ENCODE results near the gene SLC29A2.
"Not testable (repeated sequence)": the region's sequence is repeated elsewhere in the genome, so short reads cannot be mapped to it uniquely, and the experiment has no call there.

The SLC29A2 gene

GRCh38 chr11:66384316-66384715 lies 12.8 kb upstream of the SLC29A2 start:
- DNase-seq: not testable (repeated sequence)

- not testable (repeated sequence) for DNase-seq
These were observed 8.7 kb upstream of the SLC29A2 start for GRCh38 chr11:66380264-66380663.

GRCh38 chr11:66373690-66374287 lies 2.2 kb upstream of the SLC29A2 start:
- DNase-seq: not testable (repeated sequence)

DNA sequence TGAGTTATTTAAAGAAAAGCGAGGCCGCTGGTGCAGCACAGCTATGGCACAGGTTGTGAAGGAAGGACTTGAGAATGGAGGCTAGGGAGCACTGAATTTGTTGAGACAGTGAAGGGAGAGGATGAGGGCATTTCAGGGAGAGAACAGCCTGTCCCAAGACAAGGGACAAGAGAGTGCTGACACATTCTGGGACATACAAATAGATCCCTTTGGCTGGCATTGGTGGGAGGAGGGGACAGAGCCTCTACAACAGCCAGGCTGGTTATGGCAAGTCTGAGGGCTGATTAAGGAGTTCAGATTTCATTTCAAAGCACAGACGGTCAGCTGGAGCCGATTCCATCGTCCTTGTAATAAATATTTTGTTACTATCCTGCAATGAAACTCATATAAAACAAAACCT lies 1.7 kb upstream of the SLC29A2 start:
- DNase-seq: no peak

DNA sequence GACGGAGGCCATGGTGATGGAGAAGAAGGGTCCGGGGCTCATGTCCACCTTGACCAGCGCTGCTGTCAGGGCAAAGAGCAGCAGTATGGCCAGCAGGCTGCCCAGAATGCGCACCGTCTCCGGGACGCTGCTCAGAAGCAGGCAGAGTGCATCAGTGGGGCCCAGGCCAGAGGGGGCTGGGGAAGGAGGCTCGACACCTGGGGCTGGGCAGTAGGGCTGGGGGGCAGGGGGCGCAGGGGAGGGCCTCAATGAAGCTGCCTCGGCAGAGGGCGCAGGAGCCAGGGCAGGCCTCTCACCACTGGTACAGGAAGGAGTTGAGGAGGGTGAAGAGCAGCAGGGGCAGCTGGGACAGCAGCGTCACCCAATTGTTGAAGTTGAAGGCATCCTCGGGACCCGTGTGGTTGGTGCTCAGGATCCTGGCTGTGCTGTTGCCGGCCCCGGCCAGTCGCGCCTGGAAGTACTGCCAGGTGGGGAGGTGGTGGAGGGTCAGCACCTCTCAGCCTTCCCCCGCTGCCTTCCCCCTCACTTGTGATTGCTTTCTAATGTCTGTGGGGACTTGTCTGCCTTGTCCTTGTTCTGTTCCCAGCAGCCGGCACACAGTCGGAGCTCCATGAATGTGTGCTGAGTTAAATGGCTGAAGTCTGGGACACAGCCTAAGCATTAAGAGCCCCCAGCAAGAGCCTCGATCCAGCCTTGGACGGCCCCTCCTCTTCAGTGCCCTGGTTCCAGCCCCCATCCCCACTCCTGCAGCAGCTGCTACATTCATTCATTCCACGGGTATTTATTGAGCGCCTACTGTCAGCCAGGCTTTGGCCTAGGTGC lies 2.3 kb downstream of the SLC29A2 start:
- no peak for DNase-seq

- DNase-seq: no peak
These were observed 3.1 kb downstream of the SLC29A2 start for GRCh38 chr11:66368484-66368883.

DNA sequence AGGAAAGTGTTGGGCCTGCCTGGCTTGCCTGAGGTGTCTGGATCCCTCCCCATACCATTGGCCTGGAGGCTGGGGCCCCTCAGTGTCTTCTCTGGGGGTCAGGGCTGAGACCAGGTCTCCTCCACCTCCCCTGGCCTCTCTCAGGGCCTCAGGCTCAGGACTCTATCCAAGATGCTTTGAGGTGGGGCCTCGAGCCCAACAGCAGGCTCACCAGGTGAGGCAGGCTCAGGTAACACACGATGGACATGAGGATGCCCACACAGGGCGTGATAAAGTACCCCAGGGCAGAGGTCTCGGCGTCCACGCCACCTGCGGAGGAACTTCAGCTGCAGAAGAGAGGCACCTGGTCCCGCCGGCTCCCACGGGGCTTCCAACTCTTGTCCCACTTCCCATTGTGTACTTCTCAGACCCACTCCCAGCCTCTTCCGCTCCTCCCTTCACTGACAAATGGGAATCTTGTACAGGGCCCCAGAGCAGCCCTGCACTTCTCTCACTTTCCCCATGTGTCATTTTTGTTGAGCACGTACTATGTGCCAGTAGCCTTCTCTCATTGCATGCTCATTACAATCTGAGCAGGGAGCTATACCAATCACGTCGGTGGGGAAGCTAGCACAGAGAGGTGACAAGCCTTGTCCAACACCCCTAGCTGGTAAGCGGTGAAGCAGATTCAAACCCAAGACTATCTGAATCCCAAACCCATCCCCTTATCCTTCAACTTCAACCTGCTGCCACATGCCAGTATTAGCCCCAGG lies 3.8 kb downstream of the SLC29A2 start:
- no peak for DNase-seq

GRCh38 chr11:66366844-66367477 lies 4.6 kb downstream of the SLC29A2 start:
- DNase-seq: no peak

DNA sequence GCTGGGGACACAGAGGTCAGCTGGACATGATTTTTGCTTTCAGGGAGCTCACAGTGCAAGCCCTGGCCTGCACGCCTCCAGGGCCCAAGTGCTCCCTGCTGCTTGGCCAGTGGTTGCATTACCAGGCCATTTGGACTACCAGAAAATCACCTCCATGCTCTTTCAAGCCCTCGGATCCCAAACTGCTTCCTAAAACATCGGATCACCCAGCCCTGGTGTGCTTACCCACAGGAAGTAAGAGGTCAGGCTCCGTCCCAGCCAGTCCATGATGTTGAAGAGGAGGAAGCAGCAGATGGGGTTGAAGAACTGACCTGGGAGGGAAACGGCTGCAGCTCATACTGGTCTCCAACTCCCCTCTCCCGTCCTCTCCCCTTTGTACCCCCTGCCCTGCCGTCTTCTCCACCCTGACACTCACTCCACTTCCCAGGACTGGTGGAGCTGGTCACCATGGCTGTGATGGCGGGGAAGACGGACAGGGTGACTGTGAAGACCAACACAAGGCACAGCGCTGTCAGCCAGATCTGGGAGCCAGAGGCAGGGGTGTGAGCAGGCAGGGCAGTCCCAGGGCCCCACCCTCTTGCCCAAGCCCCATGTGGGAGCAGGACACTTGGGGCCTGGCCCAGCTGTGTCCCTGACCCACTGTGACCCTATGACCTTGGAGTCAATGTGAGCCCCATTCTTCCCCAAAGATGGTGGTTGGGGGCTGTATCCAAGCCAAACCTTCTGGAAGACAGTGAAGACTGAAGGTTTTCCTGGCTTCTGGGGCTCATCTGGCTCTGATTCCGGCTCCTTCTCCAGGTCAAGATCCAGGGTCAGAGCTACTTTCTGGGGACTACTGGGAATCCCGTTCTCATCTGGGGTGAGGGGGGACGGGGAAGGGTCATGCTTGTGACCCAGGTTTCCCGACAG lies 5.6 kb downstream of the SLC29A2 start:
- no peak for DNase-seq

- DNase-seq: no peak
These were observed 6.4 kb downstream of the SLC29A2 start for GRCh38 chr11:66365166-66365565.

GRCh38 chr11:66363805-66364535 lies 7.6 kb downstream of the SLC29A2 start:
- DNase-seq: peak; percentile 64

- no peak for DNase-seq
These were observed 8.4 kb downstream of the SLC29A2 start for GRCh38 chr11:66363187-66363601.

GRCh38 chr11:66362481-66363147 lies 8.9 kb downstream of the SLC29A2 start:
- DNase-seq: no peak

GRCh38 chr11:66361502-66361941 lies 10.0 kb downstream of the SLC29A2 start:
- DNase-seq: no peak

DNA sequence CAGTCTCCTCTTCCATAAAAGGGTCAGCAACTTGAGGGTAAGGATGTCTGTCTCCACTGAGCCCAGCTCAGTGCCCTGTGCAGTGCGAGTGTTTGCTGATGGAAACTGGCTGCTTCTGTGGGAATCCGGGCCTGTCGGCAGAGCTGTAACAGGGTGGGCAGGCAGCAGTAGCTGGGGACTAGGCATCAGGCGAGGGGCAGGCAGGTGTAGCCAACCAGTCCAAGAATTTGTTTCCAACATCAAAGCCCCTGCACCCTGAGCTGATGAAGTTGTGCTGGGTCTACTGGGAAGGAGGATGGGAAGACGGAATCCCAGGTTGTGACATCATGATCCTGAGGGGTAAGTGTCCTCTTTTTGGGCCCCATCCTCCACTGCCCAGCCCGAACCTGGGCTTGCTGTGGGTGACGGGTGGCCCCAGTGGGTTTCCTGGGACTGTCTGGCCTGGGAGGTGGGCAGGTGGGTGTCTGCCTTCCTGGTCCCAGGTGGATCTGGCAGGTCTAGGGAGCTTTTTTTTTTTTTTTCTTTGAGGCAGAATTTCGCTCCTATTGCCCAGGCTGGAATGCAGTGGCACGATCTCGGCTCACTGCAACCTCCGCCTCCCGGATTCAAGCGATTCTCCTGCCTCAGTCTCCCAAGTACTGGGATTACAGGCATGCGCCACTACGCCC lies 11.0 kb downstream of the SLC29A2 start:
- no peak for DNase-seq

GRCh38 chr11:66359662-66360087 lies 11.9 kb downstream of the SLC29A2 start:
- DNase-seq: no peak

DNA sequence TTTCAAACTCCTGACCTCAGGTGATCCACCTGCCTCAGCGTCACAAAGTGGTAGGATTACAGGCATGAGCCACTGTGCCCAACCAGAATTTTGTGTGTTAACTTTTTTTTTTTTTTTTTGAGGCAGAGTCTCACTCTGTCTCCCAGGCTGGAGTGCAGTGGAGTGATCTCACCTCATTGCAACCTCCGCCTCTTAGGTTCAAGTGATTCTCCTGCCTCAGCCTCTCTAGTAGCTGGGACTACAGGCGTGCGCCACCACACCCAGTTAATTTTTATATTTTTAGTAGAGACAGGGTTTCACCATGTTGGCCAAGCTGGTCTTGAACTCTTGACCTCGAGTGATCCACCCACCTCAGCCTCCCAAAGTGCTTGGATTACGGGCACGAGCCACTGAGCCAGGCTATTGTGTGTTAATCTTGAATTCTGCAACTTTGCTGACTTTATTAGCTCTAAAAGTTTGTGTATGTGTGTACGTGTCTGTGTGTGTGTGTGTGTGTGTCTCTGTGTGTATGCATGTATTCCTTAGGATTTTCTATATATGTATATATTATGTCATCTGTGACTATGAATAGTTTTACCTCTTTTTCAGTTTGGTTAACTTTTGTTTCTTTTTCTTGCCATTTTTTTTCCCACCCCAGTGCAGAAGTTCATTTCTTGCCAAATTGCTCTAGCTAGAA lies 20.9 kb downstream of the SLC29A2 start:
- DNase-seq: not testable (repeated sequence)

GRCh38 chr11:66349084-66349386 lies 22.5 kb downstream of the SLC29A2 start:
- no peak for DNase-seq

DNA sequence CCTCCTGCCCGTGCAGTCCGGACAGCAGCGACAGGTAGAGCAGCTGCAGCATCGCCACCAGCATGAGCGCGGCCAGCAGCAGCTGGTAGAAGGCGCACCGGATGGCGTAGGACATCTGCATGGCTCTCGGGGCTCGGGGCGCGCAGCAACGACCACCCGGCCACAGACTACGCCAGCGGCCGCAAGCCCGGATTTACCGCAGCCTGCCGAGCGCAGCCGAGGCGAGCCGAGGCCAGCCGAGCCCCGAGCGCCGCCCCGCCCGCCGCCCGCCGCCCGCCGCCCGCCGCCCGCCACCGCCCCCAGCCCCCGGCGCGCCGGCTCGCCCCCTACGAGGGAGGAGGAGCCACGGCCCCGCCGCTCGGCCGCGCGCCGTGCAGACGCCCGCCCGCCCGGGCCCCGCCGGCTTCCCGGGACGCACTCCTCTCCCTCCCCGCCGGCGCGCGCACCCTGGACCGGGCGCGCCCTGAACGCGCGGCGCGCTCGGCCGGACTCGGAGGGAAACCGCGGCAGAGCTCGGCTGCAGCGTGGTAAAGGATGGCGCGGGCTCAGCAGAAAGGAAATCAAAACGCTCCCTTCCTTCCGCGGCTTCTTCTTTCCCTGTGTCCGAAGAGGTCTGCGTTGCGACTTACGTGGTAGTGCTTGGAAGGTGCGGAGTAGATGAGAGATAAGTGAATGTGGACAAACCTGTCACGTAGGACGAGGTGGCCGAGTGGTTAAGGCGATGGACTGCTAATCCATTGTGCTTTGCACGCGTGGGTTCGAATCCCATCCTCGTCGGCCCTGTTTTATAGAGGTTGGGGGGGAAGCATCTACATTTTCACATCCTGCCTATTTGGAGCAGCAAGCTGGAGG lies 23.9 kb downstream of the SLC29A2 start, which contains the start of gene B4GAT1:
B4GAT1 (minus strand) TSS at position 205 of the 852 bp plus-strand sequence; CDS start at position 121, 84 bp downstream.
- peak; percentile 85 for DNase-seq
